Neural progenitor cell (in vitro differentiated cells): ENCODE data around the gene BMPER.

ENCODE experiments used
- CTCF ChIP-seq: fragments of 200-600 bp; sonication (generic); IDR thresholded peaks from 2 replicates; pipeline ENCODE4 v1.5.1; 2017; ENCODE audit warnings: antibody characterized with exemption, mild to moderate bottlenecking
- EZH2 ChIP-seq: fragments of 200-600 bp; sonication (generic); IDR thresholded peaks from 2 replicates; pipeline ENCODE4 v1.6.1; 2017; ENCODE audit warnings: antibody characterized with exemption, mild to moderate bottlenecking, moderate library complexity
- EZH2phosphoT487 ChIP-seq: fragments of 200-600 bp; sonication (generic); IDR thresholded peaks from 2 replicates; pipeline ENCODE4 v1.6.1; 2017; ENCODE audit warnings: antibody characterized with exemption

GRCh38 chr7:33981226-33981625 lies 75.9 kb downstream of the BMPER start:
- TF ChIP-seq CTCF (no peak), EZH2 (no peak), EZH2phosphoT487 (no peak)
